Caco-2 (cell line): ENCODE results near the gene RAB3B. TPM values are rescaled to one million over a fixed set of nuclear protein-coding genes. Genes with fewer than 3 reads are reported as not detected.

ENCODE experiments used
- BruUV-seq: library from RNA; stranded (reverse); fragments of 400-500 nt; replicated peaks from 2 replicates; lab custom pipeline; 2021; lab: Mats Ljungman, UMichigan
- CTCF ChIA-PET: fragments of 300-600 bp; sonication (Branson Sonifier 250); formaldehyde crosslinking; loops from one replicate; lab custom pipeline; 2022; ENCODE audit warnings: antibody characterized with exemption; lab: Charles Lee
- POLR2A ChIA-PET: fragments of 300-600 bp; sonication (Branson Sonifier 250); formaldehyde crosslinking; loops from one replicate; lab custom pipeline; 2022; ENCODE audit warnings: antibody characterized with exemption; lab: Charles Lee
- DNase-seq, 2 experiments: peaks; one replicate each; pipeline versions ENCODE4 v3.0.0 to v3.0.0-alpha.2; 2020 to 2022
- H3K27me3 ChIP-seq: replicated peaks from 2 replicates; pipeline ENCODE4 v1.6.0; 2011; ENCODE audit warnings: low read length; ENCODE audit not compliant: control insufficient read depth, insufficient read depth
- H3K36me3 ChIP-seq: 2 replicates; pipeline ENCODE4 v1.5.1; 2011; ENCODE audit warnings: low read length; ENCODE audit not compliant: control insufficient read depth, insufficient read depth
- H3K4me1 ChIP-seq: fragments of 250-450 bp; sonication (Bioruptor Pico); 2 replicates; pipeline ENCODE4 v1.5.1; 2020; ENCODE audit warnings: mild to moderate bottlenecking
- H3K4me3 ChIP-seq: 2 replicates; pipeline ENCODE4 v1.5.1; 2011; ENCODE audit warnings: low read depth, mild to moderate bottlenecking, control low read depth, low read length
- H3K9me3 ChIP-seq: fragments of 250-450 bp; sonication (Bioruptor Pico); 2 replicates; pipeline ENCODE4 v1.5.1; 2020; ENCODE audit warnings: mild to moderate bottlenecking, moderate library complexity
- H3K27ac Mint-ChIP-seq: one replicate; pipeline ENCODE4 v1.8.0; 2022; ENCODE audit warnings: mixed read lengths; ENCODE audit not compliant: unreplicated experiment
- H3K27me3 Mint-ChIP-seq: one replicate; pipeline ENCODE4 v1.8.0; 2022; ENCODE audit warnings: mixed read lengths; ENCODE audit not compliant: insufficient read depth, unreplicated experiment
- H3K36me3 Mint-ChIP-seq: one replicate; pipeline ENCODE4 v1.8.0; 2022; ENCODE audit warnings: mild to moderate bottlenecking, mixed read lengths; ENCODE audit not compliant: insufficient read depth, unreplicated experiment
- H3K4me1 Mint-ChIP-seq: one replicate; pipeline ENCODE4 v1.8.0; 2022; ENCODE audit warnings: low read depth, mixed read lengths; ENCODE audit not compliant: unreplicated experiment
- H3K4me3 Mint-ChIP-seq: one replicate; pipeline ENCODE4 v1.8.0; 2022; ENCODE audit warnings: mild to moderate bottlenecking, moderate library complexity, mixed read lengths; ENCODE audit not compliant: unreplicated experiment
- H3K9me3 Mint-ChIP-seq: one replicate; pipeline ENCODE4 v1.8.0; 2022; ENCODE audit warnings: mixed read lengths; ENCODE audit not compliant: unreplicated experiment
- CTCF ChIP-seq, 2 experiments: fragments of 200-600 bp in 1 of 2; IDR thresholded peaks; 1 replicate in 1 of 2; 2 replicates in 1 of 2; pipeline versions ENCODE4 v1.5.1 to v1.8.0; 2011 to 2022; ENCODE audit warnings: antibody characterized with exemption in 1 of 2, control low read depth in 1 of 2, inconsistent platforms in 1 of 2, low read depth in 1 of 2, low read length in 1 of 2, mild to moderate bottlenecking in 1 of 2, moderate library complexity in 1 of 2; ENCODE audit not compliant: insufficient read depth in 1 of 2, severe bottlenecking in 1 of 2, unreplicated experiment in 1 of 2
- intact Hi-C: fragments of 100-400 bp; cut with micrococcal nuclease; formaldehyde crosslinking; loops from one replicate; pipeline ENCODE4 v1.10.0; 2022; ENCODE audit not compliant: unreplicated experiment
- total RNA-seq: library from RNA; stranded (reverse); gene quantifications from 2 replicates; pipeline ENCODE4 v1.2.3, GENCODE V29; 2022

The RAB3B gene
- total RNA-seq, 1 experiment from 2014 or later: 11.6 TPM

- Mint-ChIP-seq H3K4me3 (no peak overlapping the region), H3K27ac (no peak overlapping the region), H3K36me3 (peaks cover 6% of the 10 kb centered on the region), H3K4me1 (no peaks in the 10 kb centered on the region), H3K27me3 (no peaks in the 10 kb centered on the region), H3K9me3 (no peaks in the 10 kb centered on the region)
- no peak overlapping the region for H3K4me3 ChIP-seq
- DNase-seq: no peak
- no peak for TF ChIP-seq CTCF (IDR thresholded peaks at IDR 0.05; ENCODE audit: insufficient read depth in 1 of 2, low read depth in 1 of 2, low read length in 1 of 2, severe bottlenecking in 1 of 2, unreplicated experiment in 1 of 2)
- H3K27me3 ChIP-seq: no peaks in the 10 kb centered on the region
- BruUV-seq: no TSS peak
- H3K36me3 ChIP-seq: no peaks in the 10 kb centered on the region
- intact Hi-C loops: no loop called here
- ChIA-PET POLR2A (no interaction called here), CTCF (no interaction called here)
- H3K9me3 ChIP-seq: no peaks in the 10 kb centered on the region
- H3K4me1 ChIP-seq: no peaks in the 10 kb centered on the region
These were observed 128.8 kb downstream of the RAB3B start for GRCh38 chr1:51861669-51862068.

DNA sequence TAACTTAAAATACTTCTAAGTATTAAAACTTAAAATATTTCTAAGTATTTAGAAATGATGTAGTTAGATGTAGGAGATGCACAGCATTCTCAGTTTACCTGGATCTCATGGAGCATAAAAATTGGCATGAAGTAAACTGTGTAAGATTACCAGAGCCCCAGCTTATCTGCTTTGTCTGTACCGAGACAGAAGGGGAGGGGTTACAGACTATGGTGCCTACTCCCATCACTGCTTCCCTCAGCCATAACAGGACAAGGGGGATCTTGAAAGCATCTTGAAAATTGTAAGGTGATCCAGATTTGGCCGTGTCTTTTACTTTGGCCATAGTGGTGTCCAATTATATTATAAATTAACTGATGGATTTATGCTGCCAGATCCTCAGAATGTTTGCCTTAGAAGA lies 130.8 kb downstream of the RAB3B start:
- CTCF ChIA-PET: no interaction called here
- no peaks in the 10 kb centered on the region for H3K27me3 Mint-ChIP-seq
- intact Hi-C loops: no loop called here

DNA sequence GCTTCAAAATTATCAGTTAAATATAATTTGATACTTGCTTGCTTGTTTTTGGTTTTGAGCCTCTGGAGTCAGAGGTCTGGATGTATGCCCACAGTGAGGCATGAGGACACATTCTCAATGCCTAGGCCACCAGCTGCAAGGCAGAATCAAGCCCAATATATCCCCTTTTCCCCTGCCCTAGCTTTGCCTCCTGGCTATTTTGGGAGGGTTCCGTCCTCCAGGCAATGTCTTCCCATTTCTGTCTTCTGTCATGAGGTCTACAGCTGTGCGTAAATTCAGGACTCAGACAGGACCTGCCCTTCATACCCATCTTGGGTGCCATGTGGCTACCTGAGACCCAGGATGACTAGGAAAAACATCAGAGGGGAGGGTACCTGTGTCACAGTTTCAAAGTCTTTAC lies 131.2 kb downstream of the RAB3B start:
- Histone ChIP-seq H3K9me3 (no peaks in the 10 kb centered on the region), H3K4me3 (no peak overlapping the region), H3K36me3 (no peaks in the 10 kb centered on the region), H3K4me1 (no peaks in the 10 kb centered on the region), H3K27me3 (no peaks in the 10 kb centered on the region)
- Mint-ChIP-seq H3K27me3 (no peaks in the 10 kb centered on the region), H3K36me3 (peaks cover 6% of the 10 kb centered on the region), H3K9me3 (no peaks in the 10 kb centered on the region), H3K4me1 (no peaks in the 10 kb centered on the region), H3K27ac (no peak overlapping the region), H3K4me3 (no peak overlapping the region)
- no peak for TF ChIP-seq CTCF (IDR thresholded peaks at IDR 0.05; ENCODE audit: insufficient read depth in 1 of 2, low read depth in 1 of 2, low read length in 1 of 2, severe bottlenecking in 1 of 2, unreplicated experiment in 1 of 2)
- ChIA-PET CTCF (no interaction called here), POLR2A (no interaction called here)
- no TSS peak for BruUV-seq
- intact Hi-C loops: no loop called here
- no peak for DNase-seq

More for the DNA sequence above, 130.8 kb downstream of the RAB3B start:
- Mint-ChIP-seq H3K27ac (no peak overlapping the region), H3K9me3 (no peaks in the 10 kb centered on the region), H3K36me3 (peaks cover 6% of the 10 kb centered on the region), H3K4me1 (no peaks in the 10 kb centered on the region), H3K4me3 (no peak overlapping the region)
- Histone ChIP-seq H3K36me3 (no peaks in the 10 kb centered on the region), H3K27me3 (no peaks in the 10 kb centered on the region), H3K4me3 (no peak overlapping the region), H3K9me3 (no peaks in the 10 kb centered on the region), H3K4me1 (no peaks in the 10 kb centered on the region)
- no peak for TF ChIP-seq CTCF (IDR thresholded peaks at IDR 0.05; ENCODE audit: insufficient read depth in 1 of 2, low read depth in 1 of 2, low read length in 1 of 2, severe bottlenecking in 1 of 2, unreplicated experiment in 1 of 2)
- no peak for DNase-seq
- POLR2A ChIA-PET: no interaction called here
- BruUV-seq: no TSS peak
